GM18505 (cell line): ENCODE data around the gene UIMC1.

Experiments
- ATAC-seq: cut with Tn5 transposase; IDR thresholded peaks from one replicate; pipeline ENCODE4 v1.9.1; 2021; ENCODE audit not compliant: unreplicated experiment
- POLR2A ChIP-seq: IDR thresholded peaks from 4 replicates; pipeline ENCODE4 v1.6.1; 2011; ENCODE audit warnings: borderline replicate concordance; ENCODE audit not compliant: insufficient read depth, insufficient read length; ENCODE audit errors: extremely low read depth

Gene UIMC1

DNA sequence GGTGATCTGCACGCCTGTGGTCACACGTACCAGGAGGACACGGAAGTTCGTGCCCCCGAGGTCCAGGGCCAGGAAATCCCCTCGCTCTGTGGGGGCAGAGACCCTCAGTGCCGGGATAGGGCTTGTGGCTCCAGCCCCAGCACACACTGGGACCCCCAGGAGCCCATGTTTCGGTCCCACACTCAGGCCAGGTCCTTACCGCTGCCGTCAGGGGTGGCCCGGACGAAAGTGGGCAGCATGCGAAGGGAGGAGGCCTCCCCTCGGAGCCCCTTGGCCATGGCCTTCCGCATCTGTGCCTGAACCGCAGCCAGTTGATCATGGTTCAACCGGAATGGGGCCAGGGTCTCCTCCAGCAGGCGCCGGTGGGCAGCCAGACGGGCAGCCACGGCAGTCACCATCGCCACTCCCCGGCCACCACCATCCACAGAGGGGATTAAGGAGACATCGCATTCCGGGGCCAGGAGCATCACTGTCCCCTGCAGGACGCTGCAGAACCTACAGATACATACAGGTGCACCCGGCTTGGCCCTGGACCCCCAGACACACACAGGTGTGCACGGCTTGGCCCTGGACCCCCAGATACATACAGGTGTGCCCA is 119.2 kb downstream of the UIMC1 start:
- no peak for ATAC-seq
- no peak for TF ChIP-seq POLR2A

DNA sequence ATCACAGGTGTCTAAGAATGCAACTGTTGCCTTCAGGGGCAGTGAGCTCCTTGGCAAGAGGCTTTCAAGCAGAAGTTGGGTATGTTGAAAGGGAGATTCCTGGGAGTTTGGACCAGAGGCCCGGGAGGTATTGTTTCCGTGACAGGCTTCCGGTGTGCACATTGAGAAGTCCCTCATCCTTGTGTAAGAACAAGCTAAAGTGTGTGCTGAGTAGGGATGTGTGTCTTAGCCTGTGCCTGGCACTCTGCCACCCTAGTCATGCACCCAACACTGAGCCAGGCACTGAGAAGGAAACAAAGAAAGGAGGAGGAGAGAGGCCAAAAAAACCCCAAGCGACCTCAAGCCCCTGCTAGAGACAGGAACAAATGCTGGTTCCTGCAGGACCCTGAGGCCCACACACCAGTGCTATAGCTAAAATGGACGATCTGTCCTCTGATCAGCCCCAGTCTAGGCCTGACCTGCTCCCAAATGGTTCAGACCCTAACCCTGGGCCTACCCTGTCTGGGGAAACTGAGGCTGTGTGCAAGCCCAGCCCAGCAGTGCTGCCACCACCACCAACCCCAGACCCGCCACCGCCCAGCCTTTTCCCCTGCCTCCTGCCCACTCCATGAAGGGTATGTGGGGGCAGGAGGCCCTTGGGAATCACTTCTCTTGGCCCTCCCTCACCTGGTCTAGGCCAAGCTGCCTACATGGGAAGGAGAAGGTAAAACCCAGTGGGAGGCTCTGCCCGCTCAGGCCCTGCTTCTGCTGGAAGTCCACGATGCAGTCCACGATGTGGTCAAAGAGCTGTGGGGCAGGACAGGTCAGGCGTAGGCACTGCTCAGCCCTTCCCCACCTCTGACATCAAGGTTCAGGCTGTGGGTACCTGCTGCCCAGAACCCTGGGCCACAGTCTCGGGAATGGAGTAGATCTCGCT is 120.0 kb downstream of the UIMC1 start:
- no peak for TF ChIP-seq POLR2A
- no peak for ATAC-seq

GRCh38 chr5:176884571-176884890 is 122.0 kb downstream of the UIMC1 start:
- no peak for ATAC-seq
- TF ChIP-seq POLR2A, result no peak

GRCh38 chr5:176883700-176884570 is 122.6 kb downstream of the UIMC1 start:
- ATAC-seq, result no peak
- no peak for TF ChIP-seq POLR2A

- ATAC-seq, result no peak
- TF ChIP-seq POLR2A, result no peak
These were observed 124.0 kb downstream of the UIMC1 start for GRCh38 chr5:176882567-176882903.

- no peak for ATAC-seq
- no peak for TF ChIP-seq POLR2A
These were observed 124.6 kb downstream of the UIMC1 start for GRCh38 chr5:176881816-176882566.

DNA sequence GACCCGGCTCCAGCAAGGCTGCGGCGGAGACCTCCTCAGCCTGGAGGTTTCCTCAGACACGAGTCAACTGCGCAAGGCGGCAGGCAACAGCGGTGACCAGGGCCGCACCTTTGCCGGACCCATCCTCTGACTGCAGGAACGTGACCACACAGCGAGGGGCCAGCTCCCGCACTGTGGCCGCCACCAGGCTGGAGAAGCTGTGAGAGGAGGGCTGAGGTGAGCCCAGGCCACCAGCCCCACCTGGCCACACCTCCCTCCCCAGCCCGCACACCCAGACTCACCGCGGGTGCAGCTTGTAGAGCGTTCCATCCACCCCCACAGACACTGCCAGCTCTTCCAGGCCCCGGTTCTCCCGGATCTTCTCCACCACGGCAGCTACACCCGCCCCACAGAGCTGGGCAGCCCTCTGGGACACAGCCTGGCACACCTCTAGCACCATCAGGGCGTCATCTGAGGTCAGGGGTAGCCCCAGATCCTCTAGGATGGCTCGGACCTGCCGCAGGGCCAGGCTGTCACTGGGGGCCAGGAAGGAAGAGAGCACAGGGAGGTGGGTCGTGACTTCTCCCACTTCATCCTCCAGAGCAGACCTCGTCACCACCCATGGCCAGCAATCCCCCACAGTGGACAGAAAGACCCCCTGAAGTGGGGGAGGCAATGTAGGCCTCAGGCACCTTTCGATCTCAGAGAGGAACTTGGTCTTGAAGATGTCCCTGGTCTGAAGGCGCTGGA is 125.4 kb downstream of the UIMC1 start:
- no peak for TF ChIP-seq POLR2A
- ATAC-seq, result no peak

GRCh38 chr5:176880366-176881020 is 126.1 kb downstream of the UIMC1 start:
- no peak for ATAC-seq
- TF ChIP-seq POLR2A, result no peak

DNA sequence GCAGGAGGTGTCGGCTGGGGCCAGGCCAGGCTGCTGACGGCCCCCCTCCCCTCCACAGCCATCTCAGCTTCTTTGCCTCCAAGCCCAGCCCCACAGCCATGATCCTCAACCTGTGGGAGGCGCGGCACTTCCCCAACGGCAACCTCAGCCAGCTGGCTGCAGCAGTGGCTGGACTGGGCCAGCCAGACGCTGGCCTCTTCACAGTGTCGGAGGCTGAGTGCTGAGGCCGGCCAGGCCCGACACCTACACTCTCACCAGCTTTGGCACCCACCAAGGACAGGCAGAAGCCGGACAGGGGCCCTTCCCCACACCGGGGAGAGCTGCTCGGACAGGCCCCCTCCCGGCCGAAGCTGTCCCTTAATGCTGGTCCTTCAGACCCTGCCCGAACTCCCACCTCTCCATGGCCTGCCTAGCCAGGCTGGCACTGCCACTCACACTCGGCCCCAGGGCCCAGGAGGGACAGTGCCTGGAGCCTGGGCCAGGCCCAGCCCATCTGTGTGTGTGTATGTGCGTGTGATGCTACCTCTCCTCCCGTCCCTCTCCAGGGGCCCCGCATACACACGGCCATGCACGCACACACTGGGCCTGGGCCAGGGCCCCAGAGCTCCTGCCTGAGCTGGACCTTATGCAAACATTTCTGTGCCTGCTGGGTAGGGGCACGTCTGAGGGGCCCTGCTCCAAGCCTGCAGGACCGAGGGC is 126.8 kb downstream of the UIMC1 start:
- ATAC-seq, result no peak
- TF ChIP-seq POLR2A, result no peak

GRCh38 chr5:176878906-176879662 is 127.5 kb downstream of the UIMC1 start:
- no peak for ATAC-seq
- TF ChIP-seq POLR2A, result no peak

DNA sequence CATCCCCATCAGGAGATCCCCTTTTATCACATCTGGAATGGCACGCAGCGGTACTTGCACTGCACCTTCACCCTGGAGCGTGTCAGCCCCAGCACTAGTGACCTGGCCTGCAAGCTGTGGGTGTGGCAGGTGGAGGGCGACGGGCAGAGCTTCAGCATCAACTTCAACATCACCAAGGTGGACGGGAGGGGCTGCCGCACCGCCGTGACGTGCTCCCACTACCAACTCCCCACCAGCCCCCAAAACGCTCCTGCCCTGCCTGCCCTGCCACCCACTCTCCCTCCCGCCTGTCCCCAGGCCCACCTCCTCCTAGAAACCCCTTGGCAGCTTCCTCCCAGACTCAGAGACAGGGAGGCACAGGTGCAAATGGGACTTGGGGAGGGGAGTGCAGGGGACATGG is 128.1 kb downstream of the UIMC1 start:
- TF ChIP-seq POLR2A, result no peak
- no peak for ATAC-seq

- no peak for TF ChIP-seq POLR2A
- ATAC-seq, result no peak
These were observed 128.7 kb downstream of the UIMC1 start for GRCh38 chr5:176877793-176878331.
